Pancreas (tissue), 10 donors: ENCODE data around the gene TIA1. TPM values are rescaled to one million over a fixed set of nuclear protein-coding genes. Genes with fewer than 3 reads are reported as not detected.
"Not testable (repeated sequence)": the region's sequence is repeated elsewhere in the genome, so short reads cannot be mapped to it uniquely, and the experiment has no call there.

ENCODE experiments used
- ATAC-seq, 4 donors: fragments of 200-7000 bp; cut with Tn5 transposase; one replicate each; pipeline versions ENCODE4 v1.8.0 to v1.9.1; 2020; ENCODE audit warnings: mild to moderate bottlenecking in 4 of 4, moderate library complexity in 4 of 4
- DNase-seq, 6 donors: peaks; one replicate each; pipeline ENCODE4 v3.0.0-alpha.2; 2020
- FAIRE-seq: peaks from 2 replicates; lab custom pipeline; 2012; peaks lifted over from hg19 to GRCh38; lab: Jason Lieb, UNC
- H3K27ac ChIP-seq, 4 donors: fragments of 200-600 bp; sonication (generic); 1 replicate in 3 of 4; 2 replicates in 1 of 4; pipeline versions ENCODE4 v1.5.0 to v1.8.0; 2020
- H3K27me3 ChIP-seq, 4 donors: fragments of 200-600 bp; one replicate each; pipeline ENCODE4 v1.8.0; 2021
- H3K36me3 ChIP-seq, 3 donors: fragments of 200-600 bp; sonication (generic) in 1 of 3; one replicate each; pipeline versions ENCODE4 v1.5.0 to v1.8.0; 2020 to 2021
- H3K4me1 ChIP-seq, 3 donors: fragments of 200-600 bp; one replicate each; pipeline ENCODE4 v1.8.0; 2021
- H3K4me3 ChIP-seq, 4 donors: fragments of 200-600 bp; sonication (generic) in 2 of 4; one replicate each; pipeline versions ENCODE4 v1.5.0 to v1.8.0; 2020 to 2021
- H3K9me3 ChIP-seq, 4 donors: fragments of 200-600 bp; one replicate each; pipeline ENCODE4 v1.8.0; 2021
- CTCF ChIP-seq, 4 donors: fragments of 200-600 bp; sonication (generic) in 3 of 4; IDR thresholded peaks; one replicate each; pipeline versions ENCODE4 v1.5.0 to v1.8.0; 2021; ENCODE audit warnings: antibody characterized with exemption in 4 of 4
- WGBS, 2 donors: extraction: QIAGEN DNeasy Blood & Tissue Kit; methylation state at CpG; one replicate each; pipeline ENCODE4 v1.1.7; 2013; 5-methylcytosine and 5-hydroxymethylcytosine counted together
- intact Hi-C, 3 donors: fragments of 100-400 bp; cut with DNase I; formaldehyde crosslinking; loops; one replicate each; pipeline versions ENCODE4 v1.11.1 to v1.14.2; 2022
- polyA plus RNA-seq, 2 donors: library from polyadenylated mRNA; stranded (reverse); fragments of 200-250 nt; gene quantifications; one replicate each; pipeline ENCODE4 v1.2.3, GENCODE V29; 2013
- total RNA-seq, 6 donors: library from RNA; stranded (reverse); fragmentation: NEBNext Ultra II Directional in 4 of 6; extraction: Animal tissue kit (Norgen Biotek cat#: 25700) in 4 of 6; gene quantifications; one replicate each; pipeline versions ENCODE4 v1.2.1 to v1.2.4, GENCODE V29; 2021 to 2023
- donor health status: healthy with polysubstance abuse.
- donor health status: DM: no; HTN: no; CAD: no; lungs with moderate emphysema.
- donor health status: DM: no; HTN: no; CAD: no.
- donor health status: control.
- donor health status: control.
- donor health status: Bipolar disorder and iron deficiency.
- donor health status: DM: yes; HTN: yes; CAD: no.
- donor health status: DM: no; HTN: no; CAD: no.
- donor health status: DM: no; HTN: no; CAD: no.
- donor health status: DM: yes; HTN: yes; CAD: no.

TIA1 gene
- total and polyA plus RNA-seq, 8 donors, result 24.0 to 87.2 (median 44.4) TPM

- intact Hi-C loops, result no loop called here
- ATAC-seq, result no peak
- Histone ChIP-seq H3K27me3 (no peaks in the 10 kb centered on the region), H3K4me1 (peaks cover 0 to 25% (median 13%) of the 10 kb centered on the region in 3 donors), H3K27ac (no peak overlapping the region), H3K9me3 (no peaks in the 10 kb centered on the region), H3K4me3 (no peak overlapping the region), H3K36me3 (no peaks in the 10 kb centered on the region)
- WGBS, 2 donors, result 89 to 90% methylated on average over 4 of the region's 4 CpGs
- DNase-seq, result no peak
- TF ChIP-seq CTCF (IDR thresholded peaks at IDR 0.05), result no peak
- no peak for FAIRE-seq
Measured at GRCh38 chr2:70242552-70242951, 5.9 kb downstream of the TIA1 start.

GRCh38 chr2:70241340-70241739 lies 7.1 kb downstream of the TIA1 start:
- Histone ChIP-seq H3K9me3 (no peaks in the 10 kb centered on the region), H3K36me3 (no peaks in the 10 kb centered on the region), H3K4me3 (no peak overlapping the region), H3K27ac (no peak overlapping the region), H3K27me3 (no peaks in the 10 kb centered on the region), H3K4me1 (peaks cover 0 to 18% (median 8%) of the 10 kb centered on the region in 3 donors)
- DNase-seq (no peak), ATAC-seq (no peak), FAIRE-seq (no peak)
- intact Hi-C loops, result no loop called here
- 97% methylated on average over 8 of the region's 8 CpGs for WGBS, 2 donors
- TF ChIP-seq CTCF (IDR thresholded peaks at IDR 0.05), result no peak

GRCh38 chr2:70240599-70240998 lies 7.8 kb downstream of the TIA1 start:
- H3K9me3 ChIP-seq, result no peaks in the 10 kb centered on the region
- TF ChIP-seq CTCF (IDR thresholded peaks at IDR 0.05), result no peak
- DNase-seq (no peak), ATAC-seq (no peak), FAIRE-seq (no peak)
- H3K27me3 ChIP-seq, result no peaks in the 10 kb centered on the region
- intact Hi-C loops, result no loop called here
- no peaks in the 10 kb centered on the region for H3K36me3 ChIP-seq
- peaks cover 0 to 11% (median 5%) of the 10 kb centered on the region in 3 donors for H3K4me1 ChIP-seq
- 85 to 92% methylated on average over 3 of the region's 3 CpGs for WGBS, 2 donors
- H3K27ac ChIP-seq, result no peak overlapping the region
- no peak overlapping the region for H3K4me3 ChIP-seq

GRCh38 chr2:70233926-70234325 lies 14.5 kb downstream of the TIA1 start:
- intact Hi-C loops, result no loop called here
- no peaks in the 10 kb centered on the region for H3K4me1 ChIP-seq
- WGBS, 2 donors, result 21 to 30% methylated on average over 3 of the region's 3 CpGs
- no peaks in the 10 kb centered on the region for H3K27me3 ChIP-seq
- H3K27ac ChIP-seq, result peak overlapping the region in 1 of 4 donors; percentile 22
- no peak for TF ChIP-seq CTCF (IDR thresholded peaks at IDR 0.05)
- ATAC-seq, result peak in 3 of 4 donors; percentile 37 to 67 (median 39)
- DNase-seq, result no peak
- no peak for FAIRE-seq
- H3K4me3 ChIP-seq, result no peak overlapping the region
- H3K9me3 ChIP-seq, result no peaks in the 10 kb centered on the region
- H3K36me3 ChIP-seq, result peaks cover 0 to 33% (median 12%) of the 10 kb centered on the region in 3 donors

GRCh38 chr2:70226781-70227180 lies 21.6 kb downstream of the TIA1 start:
- H3K36me3 ChIP-seq, result peaks cover 3 to 72% (median 28%) of the 10 kb centered on the region in 3 donors
- 85 to 89% methylated on average over 2 of the region's 2 CpGs for WGBS, 2 donors
- H3K4me1 ChIP-seq, result no peaks in the 10 kb centered on the region
- no peak overlapping the region for H3K27ac ChIP-seq
- ATAC-seq (no peak), DNase-seq (no peak), FAIRE-seq (no peak)
- no peak for TF ChIP-seq CTCF (IDR thresholded peaks at IDR 0.05)
- H3K4me3 ChIP-seq, result no peak overlapping the region
- no peaks in the 10 kb centered on the region for H3K27me3 ChIP-seq
- intact Hi-C loops, result no loop called here
- no peaks in the 10 kb centered on the region for H3K9me3 ChIP-seq

- WGBS, 2 donors, result 96 to 97% methylated on average over 3 of the region's 3 CpGs
- ATAC-seq, intact Hi-C loops: not testable (repeated sequence)
Measured at GRCh38 chr2:70223305-70223704, 25.1 kb downstream of the TIA1 start.

More at GRCh38 chr2:70223305-70223704, 25.1 kb downstream of the TIA1 start:
- not testable (repeated sequence) for H3K27me3 ChIP-seq, H3K4me3 ChIP-seq, DNase-seq, H3K9me3 ChIP-seq, FAIRE-seq, H3K4me1 ChIP-seq, H3K27ac ChIP-seq
- H3K36me3 ChIP-seq, result peaks cover 4 to 64% (median 23%) of the 10 kb centered on the region in 3 donors
